ENCODE measurements around the gene FOXD1.

Gene FOXD1

DNA sequence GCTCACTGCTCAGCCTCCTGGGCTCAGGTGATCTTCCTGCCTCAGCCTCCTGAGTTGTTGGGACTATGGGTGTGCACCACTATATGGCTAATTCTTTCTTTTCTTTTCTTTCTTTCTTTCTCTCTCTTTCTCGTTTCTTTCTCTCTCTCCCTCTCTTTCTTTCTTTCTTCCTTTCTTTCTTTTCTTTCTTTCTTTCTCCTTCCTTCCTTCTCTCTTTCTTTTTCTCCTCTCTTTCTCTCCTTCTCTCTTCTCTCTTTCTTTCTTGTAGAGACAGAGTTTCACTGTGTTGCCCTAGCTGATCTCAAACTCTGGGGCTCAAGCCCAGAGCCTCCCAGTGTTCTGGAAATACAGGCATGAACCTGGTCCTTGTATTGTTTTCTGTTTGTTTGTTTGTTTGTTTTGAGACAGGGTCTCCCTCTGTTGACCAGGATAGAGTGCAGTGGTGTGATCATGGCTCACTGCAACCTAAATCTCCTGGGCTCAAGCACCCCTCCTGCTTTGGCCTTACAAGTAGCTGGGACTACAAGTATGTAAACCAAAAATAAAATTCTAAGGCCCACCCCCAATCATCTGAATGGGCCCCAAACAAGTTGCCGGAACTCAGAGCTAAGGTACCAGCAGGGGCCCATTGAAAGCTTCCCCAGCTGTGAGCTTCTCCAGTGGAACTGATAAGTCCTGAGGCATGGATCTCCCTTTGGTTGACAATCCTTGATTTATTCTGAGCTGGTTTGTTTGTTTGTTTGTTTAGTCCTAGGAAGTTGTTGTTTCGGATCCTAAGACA, 37.7 kb upstream of the FOXD1 start:
- H3K27me3 ChIP-seq (ENCODE audit: insufficient read depth, low read depth, severe bottlenecking) = no peaks in the 10 kb centered on the region
- no peak for DNase-seq
- no peaks in the 10 kb centered on the region for H3K36me3 ChIP-seq
- H3K9me3 ChIP-seq (ENCODE audit: severe bottlenecking) = no peaks in the 10 kb centered on the region
- H3K4me3 ChIP-seq (ENCODE audit: low read depth, low read length) = no peak overlapping the region
- no peak overlapping the region for H3K27ac ChIP-seq
- TF ChIP-seq, protein P1, sequence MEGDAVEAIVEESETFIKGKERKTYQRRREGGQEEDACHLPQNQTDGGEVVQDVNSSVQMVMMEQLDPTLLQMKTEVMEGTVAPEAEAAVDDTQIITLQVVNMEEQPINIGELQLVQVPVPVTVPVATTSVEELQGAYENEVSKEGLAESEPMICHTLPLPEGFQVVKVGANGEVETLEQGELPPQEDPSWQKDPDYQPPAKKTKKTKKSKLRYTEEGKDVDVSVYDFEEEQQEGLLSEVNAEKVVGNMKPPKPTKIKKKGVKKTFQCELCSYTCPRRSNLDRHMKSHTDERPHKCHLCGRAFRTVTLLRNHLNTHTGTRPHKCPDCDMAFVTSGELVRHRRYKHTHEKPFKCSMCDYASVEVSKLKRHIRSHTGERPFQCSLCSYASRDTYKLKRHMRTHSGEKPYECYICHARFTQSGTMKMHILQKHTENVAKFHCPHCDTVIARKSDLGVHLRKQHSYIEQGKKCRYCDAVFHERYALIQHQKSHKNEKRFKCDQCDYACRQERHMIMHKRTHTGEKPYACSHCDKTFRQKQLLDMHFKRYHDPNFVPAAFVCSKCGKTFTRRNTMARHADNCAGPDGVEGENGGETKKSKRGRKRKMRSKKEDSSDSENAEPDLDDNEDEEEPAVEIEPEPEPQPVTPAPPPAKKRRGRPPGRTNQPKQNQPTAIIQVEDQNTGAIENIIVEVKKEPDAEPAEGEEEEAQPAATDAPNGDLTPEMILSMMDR (IDR thresholded peaks at IDR 0.05; ENCODE audit: low read depth, low read length) = no peak

DNA sequence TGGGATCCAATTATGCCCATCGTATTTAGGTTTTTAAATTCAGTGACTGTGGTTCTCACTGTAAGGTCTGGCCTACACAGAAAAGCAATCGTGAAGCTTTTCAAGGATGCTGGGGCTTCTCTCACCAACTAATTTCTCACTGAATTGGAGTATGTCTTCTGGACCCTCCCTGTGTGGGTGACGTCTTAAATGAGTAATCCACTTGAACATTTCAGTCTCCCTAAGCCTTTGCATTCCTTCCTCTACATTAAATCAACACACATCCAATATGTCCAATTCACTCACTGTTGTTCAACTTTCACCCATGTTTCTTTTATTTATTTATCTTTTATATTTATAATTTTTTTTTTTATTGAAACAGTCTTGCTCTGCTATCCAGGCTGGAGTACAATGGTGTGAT, 37.1 kb upstream of the FOXD1 start:
- no peaks in the 10 kb centered on the region for H3K9me3 ChIP-seq (ENCODE audit: severe bottlenecking)

DNA sequence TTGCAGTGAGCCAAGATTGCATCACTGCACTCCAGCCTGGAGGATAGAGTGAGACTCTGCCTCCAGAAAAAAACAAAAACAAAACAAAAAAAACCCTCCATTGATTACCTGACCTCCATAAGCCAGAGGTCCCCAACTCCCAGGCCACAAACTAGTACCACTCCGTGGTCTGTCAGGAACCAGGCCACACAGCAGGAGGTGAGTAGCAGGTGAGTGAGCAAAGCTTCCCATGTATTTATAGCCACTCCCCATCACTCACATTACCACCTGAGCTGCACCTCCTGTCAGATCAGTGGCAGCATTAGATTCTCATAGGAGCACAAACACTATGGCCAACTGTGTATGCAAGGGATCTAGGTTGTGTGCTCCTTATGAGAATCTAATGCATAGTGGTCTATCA, 35.9 kb upstream of the FOXD1 start:
- TF ChIP-seq, protein P1 (IDR thresholded peaks at IDR 0.05; ENCODE audit: low read depth, low read length) = no peak
- Histone ChIP-seq H3K27me3 (ENCODE audit: insufficient read depth, low read depth, severe bottlenecking) (no peaks in the 10 kb centered on the region), H3K27ac (no peak overlapping the region), H3K36me3 (no peaks in the 10 kb centered on the region), H3K4me3 (ENCODE audit: low read depth, low read length) (no peak overlapping the region), H3K9me3 (ENCODE audit: severe bottlenecking) (no peaks in the 10 kb centered on the region)
- no peak for DNase-seq

More for the DNA sequence above, 37.1 kb upstream of the FOXD1 start:
- Histone ChIP-seq H3K27ac (no peak overlapping the region), H3K36me3 (no peaks in the 10 kb centered on the region), H3K4me3 (ENCODE audit: low read depth, low read length) (no peak overlapping the region), H3K27me3 (ENCODE audit: insufficient read depth, low read depth, severe bottlenecking) (no peaks in the 10 kb centered on the region)
- DNase-seq = no peak
- TF ChIP-seq, protein P1 (IDR thresholded peaks at IDR 0.05; ENCODE audit: low read depth, low read length) = no peak

DNA sequence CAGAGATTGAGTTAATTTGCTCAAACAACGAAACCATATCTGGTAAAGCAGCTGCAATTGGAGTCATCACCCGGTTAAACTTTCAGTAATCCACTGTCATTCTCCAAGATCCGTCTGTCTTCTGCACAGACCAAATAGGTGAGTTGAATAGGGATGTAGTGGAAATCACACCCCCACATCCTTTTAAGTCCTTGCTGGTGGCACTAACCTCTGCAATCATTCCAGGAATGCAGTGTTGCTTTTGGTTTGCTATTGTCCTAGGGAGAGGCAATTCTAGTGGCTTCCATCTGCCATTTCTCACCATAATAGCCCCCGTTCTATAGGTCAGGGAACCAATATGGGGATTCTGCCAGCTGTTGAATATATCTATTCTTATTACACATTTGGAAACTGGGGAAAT, 35.1 kb upstream of the FOXD1 start:
- no peak for DNase-seq
- TF ChIP-seq, protein P1 (IDR thresholded peaks at IDR 0.05; ENCODE audit: low read depth, low read length) = no peak
- H3K36me3 ChIP-seq = no peaks in the 10 kb centered on the region
- H3K27ac ChIP-seq = no peak overlapping the region
- H3K9me3 ChIP-seq (ENCODE audit: severe bottlenecking) = no peaks in the 10 kb centered on the region
- no peaks in the 10 kb centered on the region for H3K27me3 ChIP-seq (ENCODE audit: insufficient read depth, low read depth, severe bottlenecking)
- H3K4me3 ChIP-seq (ENCODE audit: low read depth, low read length) = no peak overlapping the region

DNA sequence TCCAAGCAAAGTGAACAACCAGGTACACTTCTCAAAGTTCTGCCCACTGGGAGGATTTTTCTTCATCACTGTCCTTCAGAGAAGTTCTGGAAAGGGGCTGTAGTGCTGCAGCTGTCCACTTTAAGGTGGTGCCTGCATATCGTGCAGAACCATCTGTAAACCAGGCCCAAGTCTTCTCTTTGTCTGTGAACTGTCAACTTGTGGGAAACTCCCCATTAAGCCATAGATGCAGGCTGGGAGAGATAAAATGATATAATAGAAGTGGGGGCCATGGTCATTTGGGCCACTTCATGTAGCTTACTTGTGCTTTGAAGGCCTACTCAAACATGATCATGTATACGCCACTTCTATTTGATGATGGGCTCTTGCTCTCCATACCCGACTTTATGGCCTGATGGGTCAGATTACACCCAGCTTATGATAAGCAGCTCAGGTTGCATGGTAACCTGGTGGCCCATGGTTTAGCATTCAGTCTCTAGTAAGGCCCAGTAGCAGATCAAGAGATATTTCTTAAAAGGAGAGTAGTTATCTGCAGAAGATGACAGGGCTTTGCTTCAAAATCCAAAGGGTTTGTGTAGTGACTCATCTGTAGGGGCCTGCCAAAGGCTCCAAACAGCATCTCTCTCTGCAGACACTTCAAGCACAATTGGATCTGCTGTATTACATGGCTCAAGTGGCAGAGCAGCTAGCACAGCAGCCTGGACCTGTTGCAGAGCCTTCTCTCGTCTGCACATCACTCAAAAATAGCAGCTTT, 34.0 kb upstream of the FOXD1 start:
- DNase-seq = peak; percentile 66
- no peak overlapping the region for H3K4me3 ChIP-seq (ENCODE audit: low read depth, low read length)
- H3K36me3 ChIP-seq = no peaks in the 10 kb centered on the region
- no peaks in the 10 kb centered on the region for H3K9me3 ChIP-seq (ENCODE audit: severe bottlenecking)
- TF ChIP-seq, protein P1 (IDR thresholded peaks at IDR 0.05; ENCODE audit: low read depth, low read length) = no peak
- no peaks in the 10 kb centered on the region for H3K27me3 ChIP-seq (ENCODE audit: insufficient read depth, low read depth, severe bottlenecking)
- H3K27ac ChIP-seq = no peak overlapping the region
